PFSK-1 (cell line): Measurements from ENCODE around the gene FAM171A1.

Source experiments
- POLR2AphosphoS5 ChIP-seq: IDR thresholded peaks from 2 replicates; pipeline ENCODE4 v1.6.1; 2012; ENCODE audit warnings: low read depth, mild to moderate bottlenecking, control low read depth, low read length, moderate library complexity
- REST ChIP-seq, 2 experiments: IDR thresholded peaks; 2 replicates each; pipeline versions ENCODE4 v1.6.1 to v1.8.0; 2011 to 2012; ENCODE audit warnings: low read depth in 2 of 2, low read length in 2 of 2, control low read depth in 1 of 2, inconsistent platforms in 1 of 2, mild to moderate bottlenecking in 1 of 2, moderate library complexity in 1 of 2; ENCODE audit not compliant: insufficient read depth in 1 of 2
- TAF1 ChIP-seq: IDR thresholded peaks from 2 replicates; pipeline ENCODE4 v1.6.1; 2012; ENCODE audit warnings: low read length, control low read depth, borderline replicate concordance; ENCODE audit not compliant: insufficient read depth

DNA sequence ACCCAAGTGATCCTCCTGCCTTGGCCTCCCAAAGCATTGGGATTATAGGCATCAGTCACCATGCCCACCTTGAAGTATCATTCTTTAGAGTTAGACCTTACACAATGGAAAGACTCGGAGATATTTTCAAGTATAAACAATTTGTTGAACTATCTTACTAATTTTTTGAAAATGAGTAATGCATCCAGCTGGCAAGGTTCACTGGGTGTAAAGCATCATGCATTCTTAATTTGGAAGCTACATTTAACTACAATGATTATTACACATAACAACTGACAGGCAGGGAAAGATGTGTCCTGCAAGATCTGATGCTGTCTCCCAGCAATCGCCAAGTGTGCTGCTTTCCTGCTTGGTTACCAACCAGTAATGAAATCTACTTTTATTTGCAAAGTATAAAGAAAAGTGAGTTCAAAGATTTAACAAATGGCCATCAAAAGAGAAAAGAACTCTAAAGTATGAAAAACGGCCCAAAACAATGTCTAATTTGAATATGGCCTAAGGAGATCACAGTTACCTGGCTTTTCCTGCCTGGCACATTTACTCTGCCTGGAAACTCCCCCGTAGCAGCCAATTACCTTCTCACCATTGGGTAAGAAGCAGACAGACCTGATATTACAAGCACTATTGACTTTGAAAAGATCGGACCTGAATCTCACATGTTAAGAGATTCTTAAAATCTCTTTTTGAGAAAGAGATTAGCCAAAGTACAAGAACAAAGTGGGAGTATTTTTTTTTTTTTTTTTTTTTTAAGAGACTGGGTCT lies 143.3 kb downstream of the FAM171A1 start:
- no peak for TF ChIP-seq REST (IDR thresholded peaks at IDR 0.05; ENCODE audit: insufficient read depth in 1 of 2, low read depth in 2 of 2, low read length in 2 of 2)
- no peak for TF ChIP-seq POLR2AphosphoS5
- no peak for TF ChIP-seq TAF1
